Suprapubic skin (tissue), 3 donors: Measurements from ENCODE around the gene ZNF536.

Experiments used
- EP300 ChIP-seq: sonication (generic); formaldehyde crosslinking; IDR thresholded peaks from one replicate; pipeline ENCODE4 v1.6.1; 2017; ENCODE audit warnings: antibody characterized with exemption
- POLR2A ChIP-seq, 2 donors: fragments of 450-650 bp; IDR thresholded peaks; one replicate each; pipeline ENCODE4 v1.6.1; 2017; ENCODE audit warnings: antibody characterized with exemption in 2 of 2, mild to moderate bottlenecking in 2 of 2, moderate library complexity in 2 of 2
- TF ChIP-seq, protein P1 (sequence below), 2 donors: fragments of 200-600 bp in 1 of 2; fragments of 450-650 bp in 1 of 2; sonication (generic) in 1 of 2; IDR thresholded peaks; one replicate each; pipeline ENCODE4 v1.5.1; 2016 to 2019; ENCODE audit warnings: antibody characterized with exemption in 2 of 2, mild to moderate bottlenecking in 1 of 2, moderate library complexity in 1 of 2

DNA sequence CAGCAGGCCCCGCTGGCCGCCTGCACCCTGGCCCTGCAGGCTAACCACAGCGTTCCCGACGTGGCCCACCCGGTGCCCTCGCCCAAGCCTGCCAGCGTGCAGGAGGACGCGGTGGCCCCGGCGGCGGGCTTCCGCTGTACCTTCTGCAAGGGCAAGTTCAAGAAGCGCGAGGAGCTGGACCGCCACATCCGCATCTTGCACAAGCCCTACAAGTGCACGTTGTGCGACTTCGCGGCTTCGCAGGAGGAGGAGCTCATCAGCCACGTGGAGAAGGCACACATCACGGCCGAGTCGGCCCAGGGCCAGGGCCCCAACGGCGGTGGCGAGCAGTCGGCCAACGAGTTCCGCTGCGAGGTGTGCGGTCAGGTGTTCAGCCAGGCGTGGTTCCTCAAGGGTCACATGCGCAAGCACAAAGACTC, 72.1 kb downstream of the ZNF536 start:
- TF ChIP-seq, protein P1, sequence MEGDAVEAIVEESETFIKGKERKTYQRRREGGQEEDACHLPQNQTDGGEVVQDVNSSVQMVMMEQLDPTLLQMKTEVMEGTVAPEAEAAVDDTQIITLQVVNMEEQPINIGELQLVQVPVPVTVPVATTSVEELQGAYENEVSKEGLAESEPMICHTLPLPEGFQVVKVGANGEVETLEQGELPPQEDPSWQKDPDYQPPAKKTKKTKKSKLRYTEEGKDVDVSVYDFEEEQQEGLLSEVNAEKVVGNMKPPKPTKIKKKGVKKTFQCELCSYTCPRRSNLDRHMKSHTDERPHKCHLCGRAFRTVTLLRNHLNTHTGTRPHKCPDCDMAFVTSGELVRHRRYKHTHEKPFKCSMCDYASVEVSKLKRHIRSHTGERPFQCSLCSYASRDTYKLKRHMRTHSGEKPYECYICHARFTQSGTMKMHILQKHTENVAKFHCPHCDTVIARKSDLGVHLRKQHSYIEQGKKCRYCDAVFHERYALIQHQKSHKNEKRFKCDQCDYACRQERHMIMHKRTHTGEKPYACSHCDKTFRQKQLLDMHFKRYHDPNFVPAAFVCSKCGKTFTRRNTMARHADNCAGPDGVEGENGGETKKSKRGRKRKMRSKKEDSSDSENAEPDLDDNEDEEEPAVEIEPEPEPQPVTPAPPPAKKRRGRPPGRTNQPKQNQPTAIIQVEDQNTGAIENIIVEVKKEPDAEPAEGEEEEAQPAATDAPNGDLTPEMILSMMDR (IDR thresholded peaks at IDR 0.05) = no peak
- no peak for TF ChIP-seq POLR2A (IDR thresholded peaks at IDR 0.05)
- no peak for TF ChIP-seq EP300
